Measurements from ENCODE around the gene C3orf33. TPM values are rescaled to one million over a fixed set of nuclear protein-coding genes. Genes with fewer than 3 reads are reported as not detected.

Gene C3orf33
- total RNA-seq, 6 donors from 2014 or later = 2.1 to 4.3 (median 3.3) TPM

GRCh38 chr3:155745795-155746550, 60.1 kb downstream of the C3orf33 start:
- no peaks in the 10 kb centered on the region for H3K9me3 ChIP-seq
- WGBS, 2 donors = 12 to 23% methylated on average over 11 to 19 of the region's 19 CpGs
- peaks cover 16 to 23% (median 21%) of the 10 kb centered on the region in 4 donors for H3K4me1 ChIP-seq
- ATAC-seq (ENCODE audit: low FRiP score in 2 of 2) = peak; percentile 20 to 62
- H3K4me3 ChIP-seq = peak overlapping the region in 3 of 4 donors; percentile 51 to 67 (median 63)
- peak; percentile 48 to 56 for DNase-seq
- TF ChIP-seq EP300 (IDR thresholded peaks at IDR 0.05) (no peak), POLR2A (IDR thresholded peaks at IDR 0.05) (no peak), CTCF (IDR thresholded peaks at IDR 0.05) (no peak), POLR2AphosphoS5 (IDR thresholded peaks at IDR 0.05) (no peak)
- peaks cover 0 to 9% (median 4%) of the 10 kb centered on the region in 4 donors for H3K27me3 ChIP-seq
- no peaks in the 10 kb centered on the region for H3K36me3 ChIP-seq
- peak overlapping the region in 1 of 4 donors; percentile 4 for H3K27ac ChIP-seq

GRCh38 chr3:155744626-155745324, 61.3 kb downstream of the C3orf33 start, which contains the start of gene PLCH1:
Gene PLCH1 (minus strand): TSS chr3:155745071. CDS start chr3:155704224, 40,847 bp downstream.
- TF ChIP-seq EP300 (IDR thresholded peaks at IDR 0.05) = no peak
- no peak for TF ChIP-seq POLR2AphosphoS5 (IDR thresholded peaks at IDR 0.05)
- TF ChIP-seq CTCF (IDR thresholded peaks at IDR 0.05) = no peak
- peak in 2 of 4 donors; percentile 8 to 34 for TF ChIP-seq POLR2A (IDR thresholded peaks at IDR 0.05)
- 0 to 3% methylated on average over 23 to 30 of the region's 33 CpGs for WGBS, 2 donors
- peaks cover 0 to 9% (median 4%) of the 10 kb centered on the region in 4 donors for H3K27me3 ChIP-seq
- DNase-seq = peak; percentile 79 to 85
- peak within 1 kb of the TSS; percentile 54 to 80 (median 68) for H3K27ac ChIP-seq
- peak within 1 kb of the TSS; percentile 45 to 67 (median 57) for H3K4me3 ChIP-seq
- no peaks in the 10 kb centered on the region for H3K36me3 ChIP-seq
- H3K9me3 ChIP-seq = no peaks in the 10 kb centered on the region
- peaks cover 16 to 23% (median 21%) of the 10 kb centered on the region in 4 donors for H3K4me1 ChIP-seq
- ATAC-seq (ENCODE audit: low FRiP score in 2 of 2) = peak; percentile 89 to 93

GRCh38 chr3:155744010-155744625, 62.0 kb downstream of the C3orf33 start:
- Histone ChIP-seq H3K4me3 (peak overlapping the region; percentile 45 to 67 (median 57)), H3K36me3 (no peaks in the 10 kb centered on the region), H3K27me3 (peaks cover 0 to 9% (median 4%) of the 10 kb centered on the region in 4 donors), H3K9me3 (no peaks in the 10 kb centered on the region), H3K4me1 (peaks cover 16 to 23% (median 21%) of the 10 kb centered on the region in 4 donors), H3K27ac (peak overlapping the region; percentile 54 to 80 (median 68))
- WGBS, 2 donors = 0 to 1% methylated on average over 33 to 48 of the region's 48 CpGs
- DNase-seq (peak; percentile 79 to 94), ATAC-seq (ENCODE audit: low FRiP score in 2 of 2) (peak; percentile 78 to 83)
- TF ChIP-seq POLR2A (IDR thresholded peaks at IDR 0.05) (peak in 1 of 4 donors; percentile 42), CTCF (IDR thresholded peaks at IDR 0.05) (no peak), EP300 (IDR thresholded peaks at IDR 0.05) (no peak), POLR2AphosphoS5 (IDR thresholded peaks at IDR 0.05) (peak in 1 of 2 donors; percentile 8)

GRCh38 chr3:155743606-155744005, 62.5 kb downstream of the C3orf33 start:
- ATAC-seq (ENCODE audit: low FRiP score in 2 of 2) (no peak), DNase-seq (no peak)
- Histone ChIP-seq H3K4me3 (peak overlapping the region in 3 of 4 donors; percentile 51 to 67 (median 63)), H3K27ac (peak overlapping the region; percentile 54 to 80 (median 68)), H3K36me3 (no peaks in the 10 kb centered on the region), H3K27me3 (peaks cover 0 to 9% (median 4%) of the 10 kb centered on the region in 4 donors), H3K9me3 (no peaks in the 10 kb centered on the region), H3K4me1 (peaks cover 16 to 23% (median 21%) of the 10 kb centered on the region in 4 donors)
- 9 to 10% methylated on average over 8 of the region's 8 CpGs for WGBS, 2 donors
- no peak for TF ChIP-seq POLR2A (IDR thresholded peaks at IDR 0.05)

All from upper lobe of left lung (tissue), 6 donors.